ENCODE results near the gene CD28.
"Not testable (repeated sequence)": the region's sequence is repeated elsewhere in the genome, so short reads cannot be mapped to it uniquely, and the experiment has no call there.

Gene CD28

DNA sequence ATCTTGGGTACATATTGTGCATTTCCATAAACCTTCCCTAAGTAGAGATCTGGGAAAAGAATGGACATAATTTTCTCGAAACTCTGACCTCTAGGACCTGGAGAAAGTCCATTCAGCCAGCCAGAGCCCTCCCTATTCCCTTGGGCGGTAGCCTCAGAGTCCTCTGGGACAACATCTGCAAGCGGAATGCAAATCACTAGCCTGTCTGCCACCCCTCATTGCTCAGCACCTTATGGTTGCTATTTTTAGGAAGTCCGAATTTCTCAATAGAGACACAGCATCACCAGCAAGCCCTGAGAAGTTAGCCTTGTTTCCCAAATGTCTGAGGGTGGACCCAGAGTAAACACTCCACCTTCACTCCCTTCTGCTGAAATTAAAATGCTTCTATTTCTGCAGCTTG, 17.6 kb upstream of the CD28 start:
- DNase-seq: no peak

DNA sequence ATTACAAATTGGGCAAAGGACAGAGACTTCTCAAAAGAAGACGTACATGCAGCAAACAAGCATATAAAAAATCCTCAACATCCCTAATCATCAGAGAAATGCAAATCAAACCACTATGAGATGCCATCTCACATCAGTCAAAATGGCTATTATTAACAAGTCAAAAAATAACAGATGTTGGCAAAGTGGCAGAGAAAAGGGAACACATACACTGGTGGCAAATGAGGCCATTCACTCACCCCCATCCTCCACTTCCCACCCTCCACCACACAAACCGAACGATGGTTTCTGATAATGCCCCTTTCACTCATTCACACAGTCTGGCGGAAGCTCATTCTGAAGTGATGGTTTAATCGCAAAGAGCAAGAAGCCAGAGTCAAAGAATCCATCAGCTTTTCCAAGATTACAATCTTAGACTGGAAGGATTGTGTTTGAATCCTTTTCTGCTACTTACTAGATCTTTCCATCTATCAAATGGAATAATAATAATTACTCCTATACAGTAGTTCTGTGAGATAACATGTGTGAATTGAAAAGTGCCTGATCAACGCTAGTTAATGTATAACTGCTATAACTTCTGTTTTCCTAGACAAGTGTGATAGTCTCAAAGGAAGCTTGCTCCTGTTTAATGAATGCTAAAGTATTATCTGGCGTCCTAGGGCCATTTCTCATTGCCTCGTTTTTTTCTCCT, 16.9 kb upstream of the CD28 start:
- no peak for DNase-seq

DNA sequence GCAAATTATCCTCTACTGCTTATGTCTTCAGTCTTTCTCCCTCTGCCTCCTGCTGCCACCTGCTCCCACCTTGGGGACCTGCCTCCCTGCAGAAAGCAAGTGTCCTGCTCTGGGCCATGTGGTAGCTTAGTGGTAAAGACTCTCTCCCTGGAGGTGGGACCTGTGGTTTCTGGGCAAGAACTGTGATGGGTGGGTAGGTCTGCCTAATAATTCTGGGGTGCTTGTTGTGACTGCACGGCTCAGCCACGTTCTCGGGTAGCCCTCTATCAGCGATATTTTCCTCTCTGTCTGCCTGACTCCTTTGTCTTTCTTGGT, 16.4 kb upstream of the CD28 start:
- DNase-seq: no peak

DNA sequence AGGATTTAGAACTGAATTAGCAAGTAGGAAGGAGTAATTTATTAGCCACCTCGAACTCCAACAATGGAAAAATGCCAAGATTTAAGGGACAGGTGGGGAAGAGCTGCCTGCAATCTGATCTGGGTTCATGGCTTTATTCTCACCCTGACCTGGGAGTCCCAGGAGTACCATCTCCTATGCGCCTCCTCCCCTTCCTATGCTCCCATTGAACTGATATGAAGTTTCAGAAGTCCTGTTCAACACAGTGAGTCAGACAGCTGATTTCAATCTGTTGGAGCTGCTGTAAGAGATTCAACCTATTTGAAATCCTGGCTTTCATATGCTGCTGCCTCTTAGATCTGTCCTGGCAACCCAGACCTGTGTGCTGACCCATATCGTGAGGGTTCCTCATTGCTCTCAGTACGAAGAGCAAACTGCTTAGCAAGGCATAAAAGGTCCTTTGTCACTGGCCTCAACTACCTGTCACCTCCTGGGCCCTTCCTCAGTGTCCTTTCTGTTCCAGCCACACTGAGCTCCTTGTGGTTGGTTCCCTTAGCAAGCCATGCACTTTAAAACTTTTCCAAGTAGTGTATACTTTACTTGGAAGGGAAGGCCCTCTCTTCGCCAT, 15.9 kb upstream of the CD28 start:
- no peak for DNase-seq

DNA sequence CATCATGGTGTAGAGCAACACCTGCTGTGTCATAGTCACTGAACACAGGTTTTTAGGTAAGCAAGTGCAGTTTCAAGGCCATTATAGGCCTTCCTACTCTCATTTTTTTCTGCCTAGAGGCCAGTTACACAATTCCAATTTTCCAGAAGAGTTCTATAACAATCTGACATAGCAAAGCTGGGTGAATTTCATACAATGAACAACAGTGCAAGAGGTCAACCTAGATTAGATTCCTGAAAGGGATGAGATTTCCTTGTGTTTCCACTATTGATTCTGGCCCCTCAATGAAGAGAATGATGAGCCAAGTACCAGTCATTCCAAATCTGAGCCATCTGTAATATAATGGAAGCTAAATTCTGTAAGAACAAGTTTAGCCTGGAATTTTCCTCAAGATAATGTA, 15.3 kb upstream of the CD28 start:
- no peak for DNase-seq

DNA sequence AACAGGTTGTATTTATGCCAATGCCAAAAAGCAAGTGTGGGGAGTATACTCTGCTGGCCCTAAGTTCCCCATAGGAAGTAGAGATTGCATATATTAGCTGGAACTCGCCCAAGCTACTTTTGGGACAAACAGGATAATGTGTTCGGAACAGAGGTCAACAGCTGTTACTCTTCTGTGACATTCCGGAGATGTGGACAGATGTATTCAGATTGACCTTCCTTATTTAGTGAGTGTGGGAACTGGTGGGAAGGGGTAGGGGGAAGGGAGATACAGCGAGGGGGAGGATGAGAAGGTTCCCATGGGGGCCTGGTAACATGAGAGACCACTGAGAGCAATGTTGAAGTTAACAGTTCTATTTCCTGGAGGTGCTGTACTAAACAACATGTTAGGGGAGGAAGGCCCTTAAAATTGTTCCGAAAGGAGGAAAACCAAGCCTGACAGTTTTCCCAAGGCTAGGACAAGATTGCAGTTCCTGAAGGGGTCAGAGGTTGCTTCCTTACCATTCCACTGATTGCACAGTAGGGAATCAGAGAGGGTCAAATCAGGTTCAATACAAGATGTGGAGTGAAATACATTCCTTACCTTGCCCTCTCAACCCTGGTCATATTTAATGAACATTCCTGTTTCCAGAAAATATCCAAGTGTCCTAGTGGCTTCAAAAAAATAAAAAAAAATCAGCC, 14.3 kb upstream of the CD28 start:
- no peak for DNase-seq

DNA sequence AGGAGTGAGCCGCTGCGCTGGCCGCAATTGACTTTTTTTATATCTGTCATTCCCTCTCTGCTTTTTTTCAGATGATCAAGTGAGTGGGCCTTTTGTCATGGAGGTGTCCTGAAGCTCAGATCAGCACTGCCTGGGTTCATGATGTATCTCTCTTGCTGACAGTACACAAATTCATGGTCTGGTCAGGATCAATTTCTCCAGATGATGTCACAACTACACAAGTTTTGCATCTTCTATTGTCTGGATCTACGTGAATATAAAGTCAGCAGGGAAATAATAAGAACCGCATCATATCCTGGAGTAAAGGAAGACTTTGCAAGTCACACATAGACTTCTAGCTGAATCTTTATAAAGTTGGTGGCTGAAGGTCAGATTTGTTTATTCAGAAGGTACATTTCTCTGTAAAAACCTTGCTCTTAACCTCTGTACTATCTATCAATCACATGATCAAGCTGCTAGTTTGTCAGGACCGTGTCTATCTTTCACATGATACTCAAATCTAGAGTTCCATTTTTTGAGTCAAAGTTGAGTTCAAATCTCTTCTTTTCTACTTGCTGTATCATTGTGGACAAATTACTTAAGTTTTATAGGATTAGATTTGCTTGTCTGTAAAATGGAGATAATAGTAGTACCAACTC, 13.1 kb upstream of the CD28 start:
- no peak for DNase-seq

DNA sequence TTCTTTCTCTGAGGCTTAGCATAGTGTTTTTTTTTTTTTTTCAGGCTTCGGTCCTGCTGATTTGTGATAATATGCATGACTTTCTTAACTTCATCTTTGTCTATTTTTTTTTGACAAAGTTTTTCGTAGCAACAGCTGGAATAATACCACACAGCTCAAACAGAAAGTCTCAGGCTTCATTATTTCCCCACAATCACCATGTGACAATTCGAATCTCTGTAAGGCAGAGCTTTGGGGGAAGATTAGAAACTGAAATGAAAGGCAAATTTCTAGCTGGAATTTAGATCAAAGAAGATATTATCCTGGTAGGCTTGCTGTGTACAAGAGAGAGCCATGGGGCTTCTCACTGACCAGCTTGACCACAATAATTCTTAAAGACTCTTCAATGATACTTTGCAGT, 12.2 kb upstream of the CD28 start:
- no peak for DNase-seq

DNA sequence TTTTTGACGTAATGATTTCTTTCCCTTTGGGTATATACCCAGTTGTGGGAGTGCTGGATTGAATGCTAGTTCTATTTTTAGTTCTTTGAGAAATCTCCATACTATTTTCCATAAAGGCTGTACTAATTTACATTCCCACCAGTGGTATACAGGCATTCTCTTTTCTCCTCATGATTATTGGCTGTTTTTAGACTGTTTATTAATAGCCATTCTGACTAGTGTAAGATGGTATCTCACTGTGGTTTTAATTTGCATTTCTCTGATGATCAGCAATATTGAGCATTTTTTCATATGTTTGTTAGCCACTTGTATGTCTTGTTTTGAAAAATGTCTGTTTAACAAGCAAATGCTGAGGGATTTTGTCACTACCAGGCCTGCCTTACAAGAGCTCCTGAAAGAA, 9.2 kb upstream of the CD28 start:
- DNase-seq: no peak

DNA sequence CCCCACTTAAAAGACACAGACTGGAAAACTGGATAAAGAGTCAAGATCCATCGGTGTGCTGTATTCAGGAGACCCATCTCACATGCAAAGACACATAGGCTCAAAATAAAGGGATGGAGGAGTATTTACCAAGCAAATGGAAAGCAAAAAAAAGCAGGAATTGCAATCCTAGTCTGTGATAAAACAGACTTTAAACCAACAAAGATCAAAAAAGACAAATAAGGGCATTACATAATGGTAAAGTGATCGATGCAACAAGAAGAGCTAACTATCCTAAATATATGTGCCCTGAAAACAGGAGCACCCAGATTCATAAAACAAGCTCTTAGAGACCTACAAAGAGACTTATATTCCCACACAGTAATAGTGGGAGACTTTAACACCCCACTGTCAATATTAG, 8.7 kb upstream of the CD28 start:
- not testable (repeated sequence) for DNase-seq

DNA sequence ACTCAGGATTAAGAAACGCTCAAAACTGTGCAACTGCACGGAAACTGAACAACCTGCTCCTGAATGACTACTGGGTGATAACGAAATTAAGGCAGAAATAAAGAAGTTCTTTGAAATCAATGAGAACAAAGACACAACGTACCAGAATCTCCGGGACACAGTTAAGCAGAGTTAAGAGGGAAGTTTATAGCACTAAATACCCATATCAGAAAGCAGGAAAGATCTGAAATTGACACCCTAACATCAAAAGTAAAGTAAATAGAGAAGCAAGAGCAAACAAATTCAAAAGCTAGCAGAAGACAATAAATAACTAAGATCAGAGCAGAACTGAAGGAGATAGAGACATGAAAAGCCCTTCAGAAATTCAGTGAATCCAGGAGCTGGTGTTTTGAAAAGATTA, 8.0 kb upstream of the CD28 start:
- not testable (repeated sequence) for DNase-seq

DNA sequence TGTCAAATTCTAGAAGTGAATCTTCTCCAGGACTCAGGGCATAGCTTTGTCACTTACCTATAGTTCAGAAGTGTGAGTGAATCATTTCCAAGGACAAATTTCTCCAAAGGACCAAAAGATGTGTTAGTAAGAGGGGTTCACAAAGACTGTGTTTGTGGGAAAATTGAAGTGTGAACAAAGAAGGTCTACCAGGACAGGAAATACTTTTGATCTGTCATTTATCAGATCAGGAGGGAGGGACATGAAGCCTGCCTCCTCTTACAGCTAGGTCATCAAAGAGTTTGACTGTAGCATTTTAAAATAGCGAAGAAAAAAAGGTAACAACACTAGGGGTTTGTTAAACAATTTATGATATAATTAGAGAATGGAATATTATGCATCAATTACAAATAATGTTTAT, 2.0 kb upstream of the CD28 start:
- no peak for DNase-seq

DNA sequence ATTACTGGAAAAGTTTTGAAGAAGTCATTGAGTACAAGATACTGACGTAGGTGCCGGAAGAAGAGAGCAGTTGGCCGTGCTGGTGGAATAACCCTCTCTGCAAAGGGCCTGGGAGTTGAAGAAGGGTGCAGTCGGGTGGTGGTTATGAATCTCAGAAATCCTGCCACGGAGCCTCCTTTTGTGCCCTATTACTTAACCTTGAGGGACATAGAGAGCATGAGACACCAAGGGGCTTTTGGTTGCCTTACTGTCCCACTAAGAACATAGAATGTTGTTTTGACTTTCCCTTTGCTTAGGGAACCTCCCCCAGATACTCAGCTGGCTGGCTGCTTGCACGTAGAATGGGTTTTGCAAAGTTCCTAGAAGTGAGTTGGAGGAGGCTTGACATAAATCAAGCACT, 1.3 kb upstream of the CD28 start:
- DNase-seq: no peak

DNA sequence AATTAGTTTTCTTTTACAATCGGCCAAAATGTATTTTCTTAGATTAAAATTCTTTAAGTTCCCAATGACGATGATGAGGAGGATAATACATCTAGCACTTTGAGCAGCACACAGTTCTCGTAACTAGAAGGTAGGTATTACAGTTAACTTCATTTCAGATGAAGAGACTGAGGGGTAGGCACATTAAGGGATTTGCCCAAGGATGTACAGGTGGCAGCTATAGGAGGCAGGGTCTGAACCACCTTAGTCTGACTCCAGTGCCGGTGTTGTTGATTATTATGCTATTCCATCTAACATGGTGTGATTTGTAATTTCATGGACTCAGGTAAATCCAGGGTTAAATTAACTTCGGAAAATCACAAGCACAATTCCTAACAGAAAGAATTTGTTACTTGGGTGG, 1.1 kb downstream of the CD28 start:
- no peak for DNase-seq

DNA sequence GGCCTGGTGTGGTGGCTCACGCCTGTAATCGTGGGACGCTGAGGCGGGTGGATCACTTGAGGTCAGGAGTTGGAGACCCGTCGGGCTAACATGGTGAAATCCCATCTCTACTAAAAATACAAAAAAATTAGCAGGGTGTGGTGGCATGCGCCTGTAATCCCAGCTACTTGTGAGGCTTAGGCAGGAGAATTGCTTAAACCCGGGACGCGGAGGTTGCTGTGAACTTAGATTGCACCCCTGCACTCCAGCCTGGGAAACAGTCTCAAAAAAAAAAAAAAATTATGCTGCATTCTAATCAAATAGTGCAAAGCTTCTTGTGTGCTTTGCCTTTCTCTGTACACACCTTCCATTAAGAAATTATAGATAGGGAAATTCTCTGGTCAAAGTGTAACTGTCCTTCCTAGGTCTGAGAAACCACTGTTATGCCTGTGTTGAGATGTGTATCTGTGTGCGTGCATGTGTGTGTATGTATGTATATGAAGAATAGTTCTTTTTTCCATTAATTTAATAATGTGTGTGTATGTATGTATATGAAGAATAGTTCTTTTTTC, 2.5 kb downstream of the CD28 start:
- DNase-seq: no peak

DNA sequence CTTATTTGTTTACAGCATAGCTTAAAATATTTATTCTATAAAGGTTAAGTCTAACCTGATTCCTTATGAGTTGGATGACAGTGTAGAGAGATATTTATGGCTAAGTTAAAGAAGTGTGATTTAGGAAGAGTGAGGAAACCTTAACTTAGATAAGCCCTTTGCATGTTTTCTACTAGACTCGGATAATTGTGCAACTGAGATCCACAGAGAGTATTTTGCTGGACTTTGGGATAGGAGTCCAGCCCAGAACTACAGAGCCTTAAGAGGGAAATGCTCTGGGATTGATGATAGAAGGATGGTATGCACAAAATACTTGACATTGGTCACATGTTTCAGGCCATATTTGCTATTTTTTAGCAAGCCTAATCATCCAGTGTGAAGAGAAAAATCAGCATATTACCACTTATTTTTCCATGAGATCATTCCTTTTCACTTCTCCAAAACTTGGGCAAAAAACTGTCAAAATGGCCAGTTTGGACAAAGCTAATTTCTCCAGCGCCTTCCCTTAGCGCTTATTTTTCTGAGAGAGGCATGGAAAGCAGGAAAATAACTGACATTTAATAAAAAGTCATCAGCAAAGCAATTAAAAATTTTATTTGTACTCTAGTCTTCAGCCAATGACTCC, 3.1 kb downstream of the CD28 start:
- no peak for DNase-seq

DNA sequence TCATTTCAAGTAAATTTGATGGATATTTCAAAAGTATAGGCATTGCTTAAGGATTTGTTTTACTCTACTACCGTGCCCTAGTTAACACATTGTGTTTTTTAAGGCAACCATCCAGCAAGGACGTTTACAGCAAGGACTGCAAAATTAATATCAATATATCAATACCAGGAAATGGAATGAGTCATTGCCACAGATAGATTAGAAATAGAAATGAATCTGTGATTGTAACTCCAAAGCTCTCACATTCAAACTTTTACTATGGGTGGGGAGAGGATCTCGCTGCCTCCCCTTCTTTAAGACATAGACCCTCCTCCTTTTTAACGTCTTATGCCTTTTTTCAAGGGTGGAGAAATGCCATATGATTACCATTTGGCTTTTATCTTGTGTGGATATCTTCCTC, 3.8 kb downstream of the CD28 start:
- no peak for DNase-seq

DNA sequence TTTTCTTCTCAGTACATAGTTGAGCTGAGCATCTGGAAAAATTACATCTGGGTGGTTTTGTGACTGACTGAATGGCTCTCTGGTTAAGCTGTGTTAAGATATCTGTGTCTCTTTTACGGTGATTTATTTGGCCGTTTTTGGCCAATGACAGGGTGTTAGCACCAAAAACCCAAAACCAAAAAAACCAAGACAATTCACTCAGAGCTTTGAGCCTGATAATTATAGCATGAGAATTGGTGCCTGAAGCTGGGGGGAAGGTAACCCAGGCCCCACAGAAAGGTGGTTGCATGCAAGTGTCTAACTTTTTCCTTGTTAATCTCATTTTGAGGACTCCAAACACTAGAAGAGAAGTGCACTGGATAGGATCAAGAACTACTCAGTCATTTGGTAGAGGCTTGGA, 4.5 kb downstream of the CD28 start:
- DNase-seq: no peak

DNA sequence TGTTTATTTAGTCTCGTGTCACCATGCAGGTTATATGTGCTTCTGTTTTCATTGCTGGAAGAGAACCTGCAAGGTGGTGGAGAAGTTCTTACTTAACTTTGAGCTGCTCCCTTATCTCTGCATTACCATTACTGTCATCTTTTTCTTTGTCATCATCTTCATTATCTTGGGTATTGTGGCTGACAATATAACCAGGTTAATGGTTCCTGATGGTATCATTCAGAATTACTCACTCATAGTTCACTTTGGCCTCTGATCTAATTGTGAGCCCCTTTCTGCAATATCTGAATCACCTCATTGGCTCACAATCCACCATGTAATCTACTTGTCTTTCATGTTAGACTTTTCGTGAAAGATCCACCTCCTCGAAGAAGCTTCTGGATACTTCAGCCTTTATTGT, 5.0 kb downstream of the CD28 start:
- DNase-seq: no peak

DNA sequence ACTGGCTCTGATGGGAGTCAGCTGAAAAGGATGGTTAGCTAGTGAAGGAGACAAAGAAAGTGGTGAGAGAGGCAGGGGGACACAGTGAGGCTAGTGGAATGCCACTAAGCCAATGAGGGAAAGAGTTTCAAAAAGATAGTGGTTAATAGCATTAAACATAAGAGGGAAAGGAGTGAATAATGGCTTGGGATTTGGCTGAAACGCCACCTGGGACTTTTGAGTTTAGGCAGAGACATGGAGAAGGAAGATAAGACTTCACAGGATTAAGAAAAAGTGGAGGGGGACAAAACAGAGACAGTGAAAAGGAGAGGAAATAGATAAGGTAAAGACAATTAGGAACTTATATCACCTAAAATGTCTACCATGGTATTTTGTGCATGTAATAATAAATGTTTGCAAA, 6.9 kb downstream of the CD28 start:
- no peak for DNase-seq

DNA sequence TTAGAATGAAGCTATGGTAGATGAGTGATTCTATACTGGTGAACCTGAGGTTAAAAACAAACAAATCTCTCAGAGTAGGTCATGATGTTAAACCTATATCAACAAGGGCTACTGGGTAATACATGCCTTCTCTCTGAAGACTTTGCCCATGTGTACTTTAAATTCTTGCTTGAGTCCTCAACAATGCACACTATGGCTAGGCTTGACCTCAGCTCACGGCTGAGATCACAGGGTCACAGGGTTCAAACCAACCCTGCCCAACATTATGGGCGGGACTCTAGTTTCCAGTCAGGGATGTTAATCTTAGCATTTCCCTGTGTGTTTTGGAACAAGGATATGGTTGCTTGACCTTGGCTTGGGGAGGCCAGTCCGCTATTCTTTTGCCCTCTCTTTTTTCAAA, 7.7 kb downstream of the CD28 start:
- DNase-seq: no peak

DNA sequence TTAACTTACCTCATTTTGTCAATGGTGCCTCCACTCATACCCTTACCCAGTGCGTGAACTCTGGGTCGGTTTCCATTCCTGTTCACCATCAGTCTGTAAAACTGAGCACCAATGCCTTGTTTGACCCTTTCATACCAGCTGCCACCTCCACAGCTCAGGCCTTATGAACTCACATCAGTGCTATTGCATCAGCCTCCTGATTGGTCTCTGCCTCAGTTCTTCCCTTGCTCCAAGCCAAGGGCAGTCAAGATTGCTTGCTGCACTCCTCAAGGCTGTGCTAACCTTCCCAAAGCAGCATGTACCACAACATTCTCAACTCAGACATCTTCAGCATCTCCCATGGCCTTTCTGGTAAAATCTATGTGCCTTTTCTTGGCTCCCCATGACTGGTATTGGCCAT, 9.3 kb downstream of the CD28 start:
- DNase-seq: no peak

DNA sequence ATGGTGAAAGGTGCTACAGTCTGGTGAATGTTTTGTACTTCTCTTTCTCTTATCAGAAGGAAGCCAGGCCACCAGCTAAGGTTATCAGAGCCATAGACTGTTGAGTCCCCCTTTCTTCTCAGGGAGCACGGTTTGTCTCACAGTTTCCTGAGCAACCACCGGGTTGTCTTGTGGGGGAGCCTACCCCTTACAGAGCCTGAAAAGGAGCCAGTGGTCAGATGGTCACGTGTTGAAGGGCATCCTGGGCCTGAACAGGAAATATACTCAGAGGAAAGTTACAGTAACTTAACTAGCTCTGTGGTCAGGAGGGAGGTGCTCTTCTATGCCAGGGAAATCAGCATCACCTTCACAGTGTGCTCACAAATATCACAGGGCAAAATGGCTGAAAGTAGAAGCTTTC, 11.6 kb downstream of the CD28 start:
- DNase-seq: no peak
